Colonic mucosa (tissue), 4 donors: Measurements from ENCODE around the gene HNRNPUL2. TPM values are rescaled to one million over a fixed set of nuclear protein-coding genes. Genes with fewer than 3 reads are reported as not detected.

Source experiments
- DNase-seq: peaks from one replicate; pipeline ENCODE4 v3.0.0-alpha.2; 2020
- H3K27ac ChIP-seq: fragments of 200-600 bp; one replicate; pipeline ENCODE4 v1.8.0; 2021
- H3K27me3 ChIP-seq: fragments of 200-600 bp; one replicate; pipeline ENCODE4 v1.8.0; 2021
- H3K36me3 ChIP-seq: fragments of 200-600 bp; one replicate; pipeline ENCODE4 v1.8.0; 2021
- H3K4me1 ChIP-seq: fragments of 200-600 bp; one replicate; pipeline ENCODE4 v1.8.0; 2021; ENCODE audit warnings: mild to moderate bottlenecking
- H3K4me3 ChIP-seq: fragments of 200-600 bp; one replicate; pipeline ENCODE4 v1.8.0; 2021
- H3K9ac ChIP-seq, 2 donors: one replicate each; pipeline ENCODE4 v1.7.0; 2013; ENCODE audit warnings: control low read depth in 2 of 2, low read depth in 2 of 2, low read length in 2 of 2
- H3K9me3 ChIP-seq: fragments of 200-600 bp; one replicate; pipeline ENCODE4 v1.8.0; 2021
- intact Hi-C: fragments of 100-400 bp; cut with DNase I; formaldehyde crosslinking; loops from one replicate; pipeline ENCODE4 v1.14.1; 2022
- total RNA-seq, 2 donors: library from RNA; stranded (reverse); fragmentation: NEBNext Ultra II Directional in 1 of 2; extraction: Animal tissue kit (Norgen Biotek cat#: 25700) in 1 of 2; gene quantifications; one replicate each; pipeline ENCODE4 v1.2.1, GENCODE V29; 2021
- TF ChIP-seq, protein P1 (sequence below): fragments of 200-600 bp; IDR thresholded peaks from one replicate; pipeline ENCODE4 v1.8.0; 2022; ENCODE audit warnings: antibody characterized with exemption, mild to moderate bottlenecking
- donor health status: healthy.
- donor health status: DM: no; HTN: no; CAD: no.
- donor health status: DM: no; HTN: no; CAD: no.

Gene HNRNPUL2
- total RNA-seq, 2 donors from 2014 or later, result 50.5 to 59.3 TPM

DNA sequence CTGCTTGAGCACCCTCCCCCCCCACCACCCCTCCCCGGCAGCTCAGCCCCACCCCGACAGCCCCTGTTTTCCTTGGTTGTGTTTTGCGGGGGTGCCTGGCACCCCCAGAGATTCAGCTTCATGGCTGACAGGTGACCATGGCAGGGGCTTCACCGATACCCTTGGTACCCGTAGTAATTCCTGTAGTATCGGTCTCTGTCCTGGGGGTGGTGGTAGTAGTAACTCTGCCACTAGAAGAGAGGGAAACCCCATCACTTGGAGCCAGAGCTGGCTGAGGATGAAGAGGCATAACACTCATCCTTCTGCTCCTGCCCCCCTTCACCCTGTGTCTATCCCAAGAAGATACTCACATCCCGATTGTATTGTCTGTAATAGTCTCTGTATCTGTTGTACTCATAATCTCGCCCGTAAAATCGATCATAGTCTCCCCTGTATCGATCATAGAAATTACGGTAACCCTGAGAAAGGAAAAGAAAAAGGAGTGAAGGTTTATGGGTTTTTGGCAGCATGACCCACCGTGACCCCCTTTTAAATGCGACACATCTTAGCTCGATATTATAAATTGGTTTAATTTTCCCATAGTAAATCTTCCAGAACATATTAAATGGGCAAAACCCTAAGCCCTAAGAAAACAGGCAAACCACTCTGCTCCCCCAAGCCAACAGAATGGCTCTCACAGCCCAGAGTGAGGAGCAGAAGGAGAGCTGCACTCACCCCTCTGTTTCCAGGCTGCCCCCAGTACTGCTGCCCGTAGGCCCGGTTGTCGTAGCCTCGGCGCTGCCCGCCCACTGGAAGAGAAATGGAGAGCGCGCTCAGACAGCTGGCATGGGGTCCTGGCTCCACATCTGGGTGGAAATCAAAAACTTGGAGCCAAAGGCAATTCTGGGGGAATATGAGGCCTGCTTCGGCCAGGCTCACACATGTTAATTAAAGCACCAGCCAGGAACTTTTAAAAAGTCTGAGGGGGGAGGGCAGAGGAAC lies 11.8 kb downstream of the HNRNPUL2 start:
- DNase-seq, result no peak
- Histone ChIP-seq H3K9ac (peak overlapping the region in 1 of 2 donors; percentile 26), H3K9me3 (no peaks in the 10 kb centered on the region), H3K4me3 (no peak overlapping the region), H3K36me3 (peaks cover 25% of the 10 kb centered on the region), H3K27ac (no peak overlapping the region), H3K4me1 (no peaks in the 10 kb centered on the region), H3K27me3 (no peaks in the 10 kb centered on the region)
- TF ChIP-seq, protein P1, sequence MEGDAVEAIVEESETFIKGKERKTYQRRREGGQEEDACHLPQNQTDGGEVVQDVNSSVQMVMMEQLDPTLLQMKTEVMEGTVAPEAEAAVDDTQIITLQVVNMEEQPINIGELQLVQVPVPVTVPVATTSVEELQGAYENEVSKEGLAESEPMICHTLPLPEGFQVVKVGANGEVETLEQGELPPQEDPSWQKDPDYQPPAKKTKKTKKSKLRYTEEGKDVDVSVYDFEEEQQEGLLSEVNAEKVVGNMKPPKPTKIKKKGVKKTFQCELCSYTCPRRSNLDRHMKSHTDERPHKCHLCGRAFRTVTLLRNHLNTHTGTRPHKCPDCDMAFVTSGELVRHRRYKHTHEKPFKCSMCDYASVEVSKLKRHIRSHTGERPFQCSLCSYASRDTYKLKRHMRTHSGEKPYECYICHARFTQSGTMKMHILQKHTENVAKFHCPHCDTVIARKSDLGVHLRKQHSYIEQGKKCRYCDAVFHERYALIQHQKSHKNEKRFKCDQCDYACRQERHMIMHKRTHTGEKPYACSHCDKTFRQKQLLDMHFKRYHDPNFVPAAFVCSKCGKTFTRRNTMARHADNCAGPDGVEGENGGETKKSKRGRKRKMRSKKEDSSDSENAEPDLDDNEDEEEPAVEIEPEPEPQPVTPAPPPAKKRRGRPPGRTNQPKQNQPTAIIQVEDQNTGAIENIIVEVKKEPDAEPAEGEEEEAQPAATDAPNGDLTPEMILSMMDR, result no peak
- intact Hi-C loops, result loop anchor here (10.0 kb wide), 1 partner anchor 49 kb away; the partner anchor contains the start of gene POLR2G

- Histone ChIP-seq H3K4me3 (no peak overlapping the region), H3K4me1 (no peaks in the 10 kb centered on the region), H3K9ac (peak overlapping the region in 1 of 2 donors; percentile 51), H3K27me3 (no peaks in the 10 kb centered on the region), H3K27ac (peak overlapping the region; percentile 41), H3K9me3 (no peaks in the 10 kb centered on the region), H3K36me3 (peaks cover 25% of the 10 kb centered on the region)
- DNase-seq, result peak; percentile 63
- TF ChIP-seq, protein P1, result no peak
- intact Hi-C loops, result loop anchor here (5.0 to 10.0 kb wide), 2 partner anchors 51 to 109 kb away; partner anchors contain the start of gene POLR2G
Measured at GRCh38 chr11:62713343-62713742, 13.9 kb downstream of the HNRNPUL2 start.

DNA sequence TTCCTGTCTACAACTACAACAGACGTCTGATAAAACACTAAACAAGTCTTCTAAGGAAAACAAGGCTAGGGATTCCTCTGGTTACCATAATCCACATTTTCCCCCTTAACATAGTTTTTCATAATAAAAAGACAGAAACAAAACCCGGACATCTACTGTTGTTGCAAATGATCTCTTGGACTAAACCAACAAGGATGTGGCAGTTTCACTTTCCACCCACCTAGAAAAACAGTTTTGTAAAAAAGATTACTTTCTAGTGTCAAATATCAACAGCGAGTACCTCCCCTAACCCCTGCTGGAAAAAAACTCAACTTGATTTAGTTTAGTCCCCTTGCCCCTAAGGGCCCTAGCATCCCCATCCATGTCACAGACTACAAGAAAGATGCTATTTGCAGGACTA lies 14.4 kb downstream of the HNRNPUL2 start:
- no peak for DNase-seq
- H3K9me3 ChIP-seq, result no peaks in the 10 kb centered on the region
- TF ChIP-seq, protein P1, result no peak
- no peak overlapping the region for H3K4me3 ChIP-seq
- peaks cover 24% of the 10 kb centered on the region for H3K36me3 ChIP-seq
- no peaks in the 10 kb centered on the region for H3K4me1 ChIP-seq
- no peaks in the 10 kb centered on the region for H3K27me3 ChIP-seq
- peak overlapping the region in 1 of 2 donors; percentile 21 for H3K9ac ChIP-seq
- intact Hi-C loops, result loop anchor here (5.0 to 10.0 kb wide), 2 partner anchors 52 to 109 kb away; partner anchors contain the start of gene POLR2G
- H3K27ac ChIP-seq, result peak overlapping the region; percentile 41

GRCh38 chr11:62712276-62712812 lies 14.9 kb downstream of the HNRNPUL2 start:
- TF ChIP-seq, protein P1, result no peak
- Histone ChIP-seq H3K4me3 (no peak overlapping the region), H3K9ac (peak overlapping the region in 1 of 2 donors; percentile 21), H3K4me1 (no peaks in the 10 kb centered on the region), H3K9me3 (no peaks in the 10 kb centered on the region), H3K27ac (no peak overlapping the region), H3K27me3 (no peaks in the 10 kb centered on the region), H3K36me3 (peaks cover 19% of the 10 kb centered on the region)
- no peak for DNase-seq
- intact Hi-C loops, result loop anchor here (5.0 to 10.0 kb wide), 2 partner anchors 52 to 110 kb away; partner anchors contain the start of gene POLR2G

DNA sequence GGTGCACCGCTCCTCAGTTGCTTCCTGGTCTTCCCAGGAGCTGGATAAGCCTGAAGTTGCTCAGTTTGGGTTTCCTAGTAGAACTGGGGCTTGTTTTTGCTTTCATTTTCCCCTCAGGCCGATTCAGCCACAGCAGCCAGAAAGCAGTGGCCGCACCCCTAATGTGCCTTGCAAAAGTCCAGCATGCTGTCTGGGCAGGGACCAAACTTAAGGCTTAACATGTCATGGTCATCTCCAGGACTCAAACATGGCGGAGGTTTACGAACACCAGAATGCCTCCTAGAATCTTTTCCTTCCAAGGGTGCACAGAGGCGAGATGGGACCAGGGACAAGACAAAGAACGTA lies 17.3 kb downstream of the HNRNPUL2 start:
- no peaks in the 10 kb centered on the region for H3K36me3 ChIP-seq
- peak overlapping the region; percentile 75 to 95 for H3K9ac ChIP-seq
- peak overlapping the region; percentile 91 for H3K27ac ChIP-seq
- peaks cover 8% of the 10 kb centered on the region for H3K4me1 ChIP-seq
- TF ChIP-seq, protein P1, result no peak
- intact Hi-C loops, result loop anchor here (5.0 to 10.0 kb wide), 2 partner anchors 55 to 112 kb away; partner anchors contain the start of gene POLR2G
- DNase-seq, result peak; percentile 45
- no peaks in the 10 kb centered on the region for H3K9me3 ChIP-seq
- H3K4me3 ChIP-seq, result peak overlapping the region; percentile 49
- no peaks in the 10 kb centered on the region for H3K27me3 ChIP-seq
